GM21529 (cell line): ENCODE results near the gene MPDU1.

Experiments used
- ATAC-seq: cut with Tn5 transposase; IDR thresholded peaks from one replicate; pipeline ENCODE4 v1.9.1; 2021; ENCODE audit not compliant: unreplicated experiment

MPDU1 gene

GRCh38 chr17:7583253-7584109 lies at the start of gene MPDU1:
Gene MPDU1, plus strand, starts transcription at chr17:7583852. Its CDS starts 11 bp downstream, at chr17:7583863.
- ATAC-seq, result peak; percentile 61

GRCh38 chr17:7538050-7538449 lies 45.6 kb upstream of the MPDU1 start:
- ATAC-seq, result no peak

DNA sequence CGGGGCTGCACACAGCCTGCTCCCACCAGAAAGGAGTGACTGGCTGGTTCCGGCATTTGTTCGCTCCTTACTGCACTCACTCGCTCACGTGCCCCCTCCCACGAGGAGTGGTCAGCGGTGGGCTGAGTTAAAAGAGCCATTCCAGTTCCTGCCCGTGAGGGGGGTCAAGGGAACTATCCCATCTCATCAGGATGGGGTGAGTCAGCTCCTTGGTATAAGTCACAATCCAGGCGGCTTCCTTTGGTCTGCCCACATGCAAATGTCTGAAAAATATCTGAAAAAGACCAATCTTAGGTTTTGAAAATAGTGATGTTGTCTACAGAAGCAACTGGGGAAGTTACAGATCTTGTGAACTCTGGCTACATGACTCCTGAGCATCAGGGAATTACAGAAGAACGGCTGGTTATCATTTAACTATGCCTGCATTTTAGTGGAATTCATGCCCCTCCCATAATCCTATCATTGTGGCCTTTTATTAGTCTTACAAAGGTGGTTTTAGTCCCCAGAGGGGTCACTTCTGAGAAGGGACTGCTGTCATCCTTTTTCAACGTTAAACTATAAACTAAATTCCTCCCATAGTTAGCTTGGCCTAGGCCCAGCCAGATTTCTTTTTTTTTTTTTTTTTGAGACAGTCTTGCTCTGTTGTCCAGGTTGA lies 44.6 kb upstream of the MPDU1 start:
- ATAC-seq, result no peak

GRCh38 chr17:7541074-7541621 lies 42.5 kb upstream of the MPDU1 start:
- no peak for ATAC-seq

DNA sequence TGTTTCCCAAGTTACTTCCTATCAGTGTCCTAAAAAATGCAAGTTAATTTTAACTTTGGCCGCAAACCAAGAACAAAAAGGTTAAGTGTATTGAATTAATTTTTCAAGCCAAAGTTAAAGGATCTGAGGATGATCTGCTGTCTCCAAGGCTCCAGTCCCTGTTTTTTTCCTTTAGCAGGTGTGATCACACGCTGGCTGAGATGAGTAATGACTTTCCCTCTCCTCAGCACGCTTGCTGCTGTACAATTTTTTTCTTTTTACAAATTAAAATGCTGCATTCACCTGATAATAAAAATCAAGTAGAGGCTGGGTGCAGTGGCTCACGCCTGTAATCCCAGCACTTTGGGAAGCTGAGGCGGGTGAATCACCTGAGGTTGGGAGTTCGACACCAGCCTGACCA lies 38.7 kb upstream of the MPDU1 start:
- no peak for ATAC-seq

DNA sequence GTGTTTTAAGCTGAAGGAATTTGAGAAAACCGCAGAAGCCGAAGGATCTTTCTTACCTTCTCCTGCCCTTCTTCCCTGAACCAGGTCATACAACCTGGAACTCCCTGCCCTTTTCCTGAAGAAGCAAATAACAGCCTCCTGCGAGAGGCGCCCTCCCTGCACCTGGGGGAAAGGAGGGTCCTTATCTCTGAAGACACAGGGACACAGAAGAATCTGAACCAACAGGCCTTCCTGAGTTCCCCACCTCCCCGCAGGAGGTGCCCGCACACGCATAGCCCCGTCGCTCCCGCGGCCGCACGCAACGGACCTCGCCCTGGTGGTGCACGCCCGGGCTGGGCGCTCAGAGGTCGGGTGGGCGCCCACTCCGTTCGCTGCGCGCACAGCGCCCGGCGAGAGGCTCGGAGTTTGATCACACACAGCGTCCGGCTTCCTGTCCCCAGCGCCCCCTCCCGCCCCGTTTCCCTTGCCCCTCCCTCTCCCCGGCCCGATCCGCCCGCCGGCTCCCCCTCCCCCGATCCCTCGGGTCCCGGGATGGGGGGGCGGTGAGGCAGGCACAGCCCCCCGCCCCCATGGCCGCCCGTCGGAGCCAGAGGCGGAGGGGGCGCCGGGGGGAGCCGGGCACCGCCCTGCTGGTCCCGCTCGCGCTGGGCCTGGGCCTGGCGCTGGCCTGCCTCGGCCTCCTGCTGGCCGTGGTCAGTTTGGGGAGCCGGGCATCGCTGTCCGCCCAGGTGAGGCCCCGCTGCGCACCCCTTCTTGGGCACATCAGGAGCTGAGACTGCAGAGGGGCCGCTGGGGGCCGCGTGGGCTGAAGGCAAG lies 34.9 kb upstream of the MPDU1 start, which contains the start of gene TNFSF12:
TNFSF12 (plus strand) TSS at position 474 of the 816 bp plus-strand sequence; CDS start at position 570, 96 bp downstream.
- no peak for ATAC-seq

DNA sequence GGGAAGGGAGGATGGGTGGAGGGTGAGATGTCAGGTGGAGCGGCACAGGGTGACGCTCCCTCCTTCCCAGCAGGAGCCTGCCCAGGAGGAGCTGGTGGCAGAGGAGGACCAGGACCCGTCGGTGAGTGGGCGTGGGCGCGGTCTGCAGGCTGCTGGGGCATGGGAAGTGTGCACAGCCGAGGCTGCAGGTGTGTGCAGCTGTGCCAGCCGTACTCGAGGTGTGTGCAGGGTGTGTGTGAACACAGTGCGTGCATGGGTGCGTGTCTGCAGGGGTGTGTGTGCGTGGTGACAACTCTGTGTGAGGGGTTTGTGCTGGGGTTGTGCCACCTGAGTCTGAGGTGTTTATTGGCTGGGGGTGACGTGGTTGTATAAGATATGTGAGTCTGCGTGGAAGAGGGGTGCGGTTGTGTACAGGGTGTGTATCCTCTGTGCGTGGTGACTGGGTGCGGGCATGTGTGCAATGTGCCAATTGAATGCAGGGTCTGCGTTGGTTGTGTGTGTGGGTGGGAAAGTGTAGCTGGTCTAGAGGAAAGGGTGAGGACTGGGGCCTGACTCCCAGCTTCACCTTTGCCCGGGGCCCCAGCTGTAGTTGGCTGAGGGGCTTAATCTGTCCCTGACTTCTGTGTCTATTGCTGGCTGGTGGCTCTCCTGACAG lies 34.1 kb upstream of the MPDU1 start:
- no peak for ATAC-seq

DNA sequence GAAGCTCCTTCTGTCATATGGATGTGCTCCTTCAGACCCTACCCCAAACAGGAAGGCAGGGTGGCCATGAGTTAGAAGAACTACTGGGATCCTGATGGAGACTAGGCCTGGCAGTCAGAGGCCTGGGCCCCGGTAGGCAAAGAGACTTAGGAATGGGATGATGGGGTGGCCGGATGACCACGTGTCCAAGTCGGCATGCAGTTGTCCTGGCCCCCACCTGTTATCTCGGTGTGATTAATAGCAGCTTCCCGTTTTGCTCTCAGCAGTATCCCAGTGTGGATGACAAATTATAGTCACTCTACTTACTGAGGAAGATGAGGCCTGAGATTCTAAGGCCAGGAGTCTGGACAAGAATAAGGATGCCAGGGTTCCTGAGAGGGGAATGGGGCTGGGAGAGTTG lies 33.3 kb upstream of the MPDU1 start:
- no peak for ATAC-seq

- no peak for ATAC-seq
Observed at GRCh38 chr17:7551396-7551795, 32.3 kb upstream of the MPDU1 start.

DNA sequence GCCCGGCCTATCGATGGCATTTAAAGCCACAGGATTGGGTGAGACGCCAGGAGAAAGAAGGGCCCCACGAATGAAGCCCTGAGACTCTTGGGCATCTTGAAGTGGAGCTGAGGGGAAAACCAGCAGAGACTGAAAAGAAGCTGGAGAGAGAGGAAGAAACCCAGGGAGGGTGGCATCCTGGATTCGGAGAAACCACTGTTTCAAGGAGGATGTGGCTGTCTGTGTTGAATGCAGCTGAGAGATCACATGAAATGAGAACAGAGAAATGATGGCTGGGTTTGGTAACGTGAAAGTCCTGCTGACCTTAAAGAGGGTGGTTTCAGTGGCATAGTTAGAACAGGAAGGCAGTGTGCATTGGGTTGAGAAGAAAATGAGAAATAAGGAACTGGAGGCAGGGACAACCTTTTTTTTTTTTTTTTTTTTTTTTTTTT lies 31.0 kb upstream of the MPDU1 start:
- ATAC-seq, result peak; percentile 69

GRCh38 chr17:7553356-7553755 lies 30.3 kb upstream of the MPDU1 start:
- ATAC-seq, result no peak

GRCh38 chr17:7555320-7555948 lies 28.2 kb upstream of the MPDU1 start:
- ATAC-seq, result no peak

DNA sequence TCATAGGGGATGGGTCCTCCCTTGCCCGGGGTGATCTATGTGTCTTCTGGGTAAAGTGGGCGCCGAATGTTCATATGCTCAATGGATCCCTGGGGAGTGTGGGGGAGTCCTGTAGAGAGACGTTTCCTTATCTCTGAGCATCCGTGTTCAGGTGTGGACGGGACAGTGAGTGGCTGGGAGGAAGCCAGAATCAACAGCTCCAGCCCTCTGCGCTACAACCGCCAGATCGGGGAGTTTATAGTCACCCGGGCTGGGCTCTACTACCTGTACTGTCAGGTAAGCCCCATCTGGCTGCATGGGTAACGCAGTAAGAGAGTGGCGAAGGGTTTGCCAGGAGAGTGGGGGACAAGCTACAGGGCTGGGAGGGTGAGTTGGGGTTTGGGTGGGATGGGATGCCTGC lies 27.0 kb upstream of the MPDU1 start:
- ATAC-seq, result no peak

DNA sequence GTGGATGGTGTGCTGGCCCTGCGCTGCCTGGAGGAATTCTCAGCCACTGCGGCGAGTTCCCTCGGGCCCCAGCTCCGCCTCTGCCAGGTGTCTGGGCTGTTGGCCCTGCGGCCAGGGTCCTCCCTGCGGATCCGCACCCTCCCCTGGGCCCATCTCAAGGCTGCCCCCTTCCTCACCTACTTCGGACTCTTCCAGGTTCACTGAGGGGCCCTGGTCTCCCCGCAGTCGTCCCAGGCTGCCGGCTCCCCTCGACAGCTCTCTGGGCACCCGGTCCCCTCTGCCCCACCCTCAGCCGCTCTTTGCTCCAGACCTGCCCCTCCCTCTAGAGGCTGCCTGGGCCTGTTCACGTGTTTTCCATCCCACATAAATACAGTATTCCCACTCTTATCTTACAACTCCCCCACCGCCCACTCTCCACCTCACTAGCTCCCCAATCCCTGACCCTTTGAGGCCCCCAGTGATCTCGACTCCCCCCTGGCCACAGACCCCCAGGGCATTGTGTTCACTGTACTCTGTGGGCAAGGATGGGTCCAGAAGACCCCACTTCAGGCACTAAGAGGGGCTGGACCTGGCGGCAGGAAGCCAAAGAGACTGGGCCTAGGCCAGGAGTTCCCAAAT lies 26.4 kb upstream of the MPDU1 start:
- ATAC-seq, result no peak

GRCh38 chr17:7557775-7558543 lies 25.7 kb upstream of the MPDU1 start:
- ATAC-seq, result no peak

DNA sequence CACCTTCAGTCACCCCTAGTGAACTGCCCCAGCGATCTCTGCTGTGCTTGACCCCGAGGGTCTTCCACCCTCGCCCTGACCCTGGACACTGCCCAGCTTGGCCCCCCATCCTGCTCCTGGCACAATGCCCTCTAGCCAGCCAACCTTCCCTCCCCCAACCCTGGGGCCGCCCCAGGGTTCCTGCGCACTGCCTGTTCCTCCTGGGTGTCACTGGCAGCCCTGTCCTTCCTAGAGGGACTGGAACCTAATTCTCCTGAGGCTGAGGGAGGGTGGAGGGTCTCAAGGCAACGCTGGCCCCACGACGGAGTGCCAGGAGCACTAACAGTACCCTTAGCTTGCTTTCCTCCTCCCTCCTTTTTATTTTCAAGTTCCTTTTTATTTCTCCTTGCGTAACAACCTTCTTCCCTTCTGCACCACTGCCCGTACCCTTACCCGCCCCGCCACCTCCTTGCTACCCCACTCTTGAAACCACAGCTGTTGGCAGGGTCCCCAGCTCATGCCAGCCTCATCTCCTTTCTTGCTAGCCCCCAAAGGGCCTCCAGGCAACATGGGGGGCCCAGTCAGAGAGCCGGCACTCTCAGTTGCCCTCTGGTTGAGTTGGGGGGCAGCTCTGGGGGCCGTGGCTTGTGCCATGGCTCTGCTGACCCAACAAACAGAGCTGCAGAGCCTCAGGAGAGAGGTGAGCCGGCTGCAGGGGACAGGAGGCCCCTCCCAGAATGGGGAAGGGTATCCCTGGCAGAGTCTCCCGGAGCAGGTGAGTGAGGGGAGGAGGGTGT lies 24.9 kb upstream of the MPDU1 start, which contains the start of gene TNFSF13:
TNFSF13 (plus strand) TSS at position 207 of the 776 bp plus-strand sequence; CDS start at position 497, 290 bp downstream.
- no peak for ATAC-seq

- ATAC-seq, result no peak
Observed at GRCh38 chr17:7559320-7560171, 24.1 kb upstream of the MPDU1 start.
